ENCODE results near the gene MGMT.

- TF ChIP-seq, protein P1, sequence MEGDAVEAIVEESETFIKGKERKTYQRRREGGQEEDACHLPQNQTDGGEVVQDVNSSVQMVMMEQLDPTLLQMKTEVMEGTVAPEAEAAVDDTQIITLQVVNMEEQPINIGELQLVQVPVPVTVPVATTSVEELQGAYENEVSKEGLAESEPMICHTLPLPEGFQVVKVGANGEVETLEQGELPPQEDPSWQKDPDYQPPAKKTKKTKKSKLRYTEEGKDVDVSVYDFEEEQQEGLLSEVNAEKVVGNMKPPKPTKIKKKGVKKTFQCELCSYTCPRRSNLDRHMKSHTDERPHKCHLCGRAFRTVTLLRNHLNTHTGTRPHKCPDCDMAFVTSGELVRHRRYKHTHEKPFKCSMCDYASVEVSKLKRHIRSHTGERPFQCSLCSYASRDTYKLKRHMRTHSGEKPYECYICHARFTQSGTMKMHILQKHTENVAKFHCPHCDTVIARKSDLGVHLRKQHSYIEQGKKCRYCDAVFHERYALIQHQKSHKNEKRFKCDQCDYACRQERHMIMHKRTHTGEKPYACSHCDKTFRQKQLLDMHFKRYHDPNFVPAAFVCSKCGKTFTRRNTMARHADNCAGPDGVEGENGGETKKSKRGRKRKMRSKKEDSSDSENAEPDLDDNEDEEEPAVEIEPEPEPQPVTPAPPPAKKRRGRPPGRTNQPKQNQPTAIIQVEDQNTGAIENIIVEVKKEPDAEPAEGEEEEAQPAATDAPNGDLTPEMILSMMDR (IDR thresholded peaks at IDR 0.05): no peak
- TF ChIP-seq POLR2A (IDR thresholded peaks at IDR 0.05): no peak
- TF ChIP-seq POLR2AphosphoS5 (IDR thresholded peaks at IDR 0.05): no peak
Measured at GRCh38 chr10:129581827-129582411, 114.9 kb downstream of the MGMT start.
